Skeletal muscle tissue (tissue), 4 donors: ENCODE results near the gene GPLD1. TPM values are rescaled to one million over a fixed set of nuclear protein-coding genes. Genes with fewer than 3 reads are reported as not detected.
"Not testable (repeated sequence)": the region's sequence is repeated elsewhere in the genome, so short reads cannot be mapped to it uniquely, and the experiment has no call there.

Experiments
- H3K27ac ChIP-seq: one replicate; pipeline ENCODE4 v1.7.0; 2013; ENCODE audit warnings: mild to moderate bottlenecking, low read depth, low read length, inconsistent platforms
- H3K27me3 ChIP-seq, 3 donors: one replicate each; pipeline ENCODE4 v1.7.0; 2013; ENCODE audit warnings: low read length in 3 of 3; ENCODE audit not compliant: control insufficient read depth in 3 of 3, insufficient read depth in 3 of 3
- H3K36me3 ChIP-seq, 3 donors: one replicate each; pipeline ENCODE4 v1.7.0; 2013; ENCODE audit warnings: low read length in 3 of 3; ENCODE audit not compliant: control insufficient read depth in 3 of 3, insufficient read depth in 3 of 3
- H3K4me1 ChIP-seq, 3 donors: one replicate each; pipeline ENCODE4 v1.7.0; 2013; ENCODE audit warnings: low read length in 3 of 3, mild to moderate bottlenecking in 3 of 3; ENCODE audit not compliant: control insufficient read depth in 3 of 3, insufficient read depth in 3 of 3
- H3K4me3 ChIP-seq, 3 donors: one replicate each; pipeline ENCODE4 v1.7.0; 2013; ENCODE audit warnings: low read length in 3 of 3
- H3K9ac ChIP-seq, 3 donors: one replicate each; pipeline ENCODE4 v1.7.0; 2013; ENCODE audit warnings: low read length in 3 of 3, mild to moderate bottlenecking in 3 of 3, moderate library complexity in 2 of 3, low read depth in 1 of 3
- H3K9me3 ChIP-seq, 3 donors: one replicate each; pipeline ENCODE4 v1.7.0; 2013; ENCODE audit warnings: low read length in 3 of 3; ENCODE audit not compliant: control insufficient read depth in 3 of 3
- total RNA-seq: library from RNA; depleted of rRNA; stranded (reverse); fragments of >200 nt; gene quantifications from one replicate; pipeline ENCODE4 v1.2.3, GENCODE V29; 2014
- donor health status: Osteomylitis.

GPLD1 gene
- total RNA-seq, 1 donor from 2014 or later, result 2.6 TPM

DNA sequence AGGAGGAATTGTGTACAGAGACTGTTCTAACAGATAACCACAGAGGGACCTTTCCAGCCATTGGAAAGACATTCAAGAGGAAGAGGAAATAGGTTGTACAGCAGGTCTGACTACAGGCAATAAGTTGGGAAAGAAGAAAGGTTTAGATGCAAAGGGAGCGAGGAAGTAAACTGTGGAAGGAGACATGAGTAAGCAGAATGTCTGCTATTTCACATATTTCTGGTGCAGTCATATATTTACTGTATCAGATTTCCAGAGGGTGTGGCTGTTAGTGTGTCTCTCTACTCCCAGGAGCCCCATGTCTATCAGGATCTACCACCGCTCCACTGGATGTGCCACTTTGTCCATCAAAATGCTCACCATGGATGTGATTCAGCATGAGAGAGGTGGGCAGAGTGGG, 60.8 kb downstream of the GPLD1 start:
- Histone ChIP-seq H3K4me1 (no peaks in the 10 kb centered on the region), H3K9ac (no peak overlapping the region), H3K27ac (no peak overlapping the region), H3K9me3 (no peaks in the 10 kb centered on the region), H3K4me3 (no peak overlapping the region), H3K27me3 (no peaks in the 10 kb centered on the region), H3K36me3 (peaks cover 10 to 34% (median 27%) of the 10 kb centered on the region in 3 donors)

DNA sequence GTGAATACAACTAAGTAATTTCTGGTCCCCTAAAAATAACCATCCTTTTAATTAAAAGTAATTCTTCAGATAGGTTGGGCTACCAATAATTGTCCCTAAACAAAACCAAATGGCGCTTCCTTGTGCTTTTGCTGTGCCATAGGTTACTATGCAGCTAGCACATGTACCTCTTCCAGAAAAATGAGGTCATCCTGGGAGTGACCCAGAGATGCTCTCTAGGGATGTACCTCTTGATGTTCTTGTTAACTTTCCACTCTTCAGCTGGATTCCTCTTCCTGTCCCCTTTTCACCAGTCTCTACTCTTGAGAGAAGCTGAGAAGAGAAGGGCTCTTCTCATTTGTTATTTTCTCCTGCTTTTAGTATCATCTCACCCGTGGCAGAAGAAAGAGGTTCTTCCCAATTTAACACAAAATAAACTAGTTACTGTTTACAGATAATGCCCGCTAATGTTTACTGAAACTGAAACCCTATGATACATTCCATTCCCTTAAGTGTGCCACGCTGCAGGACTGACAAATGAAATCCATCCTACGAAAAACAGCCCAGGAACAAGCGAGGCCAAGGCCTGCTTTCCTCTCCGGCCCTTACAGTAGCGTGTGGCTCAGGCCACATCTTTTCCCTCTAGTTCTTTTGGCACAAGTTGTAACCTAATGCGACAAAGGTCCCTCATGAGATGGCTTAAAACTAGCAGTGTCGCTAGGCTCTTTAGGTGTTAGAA, 62.5 kb downstream of the GPLD1 start:
- H3K27me3 ChIP-seq, result no peaks in the 10 kb centered on the region

DNA sequence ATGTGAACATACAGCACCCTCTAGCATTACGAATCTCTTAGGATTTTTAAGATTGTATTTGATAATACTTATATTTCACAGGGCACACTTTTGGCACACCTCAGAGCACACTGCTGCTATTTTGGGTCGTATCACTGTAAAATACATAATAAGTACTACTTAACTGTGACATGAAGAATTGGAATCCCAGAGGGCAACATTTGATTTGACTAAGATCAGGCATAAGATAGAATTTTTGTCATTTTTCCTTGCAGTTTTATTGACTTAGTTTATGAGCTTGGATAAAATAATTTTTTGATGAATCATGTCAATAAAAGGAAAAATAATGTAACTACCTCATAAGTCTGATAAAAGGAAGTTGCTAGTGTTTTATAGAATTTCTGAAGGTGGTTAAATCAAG, 64.3 kb downstream of the GPLD1 start:
- no peak overlapping the region for H3K4me3 ChIP-seq
- H3K27me3 ChIP-seq, result no peaks in the 10 kb centered on the region
- H3K36me3 ChIP-seq, result peaks cover 22 to 61% (median 57%) of the 10 kb centered on the region in 3 donors
- no peak overlapping the region for H3K27ac ChIP-seq
- H3K4me1 ChIP-seq, result no peaks in the 10 kb centered on the region
- H3K9ac ChIP-seq, result no peak overlapping the region
- no peaks in the 10 kb centered on the region for H3K9me3 ChIP-seq

More for the DNA sequence above, 62.5 kb downstream of the GPLD1 start:
- no peaks in the 10 kb centered on the region for H3K9me3 ChIP-seq
- no peak overlapping the region for H3K4me3 ChIP-seq
- peaks cover 17 to 49% (median 44%) of the 10 kb centered on the region in 3 donors for H3K36me3 ChIP-seq
- H3K27ac ChIP-seq, result no peak overlapping the region
- H3K9ac ChIP-seq, result no peak overlapping the region
- no peaks in the 10 kb centered on the region for H3K4me1 ChIP-seq

DNA sequence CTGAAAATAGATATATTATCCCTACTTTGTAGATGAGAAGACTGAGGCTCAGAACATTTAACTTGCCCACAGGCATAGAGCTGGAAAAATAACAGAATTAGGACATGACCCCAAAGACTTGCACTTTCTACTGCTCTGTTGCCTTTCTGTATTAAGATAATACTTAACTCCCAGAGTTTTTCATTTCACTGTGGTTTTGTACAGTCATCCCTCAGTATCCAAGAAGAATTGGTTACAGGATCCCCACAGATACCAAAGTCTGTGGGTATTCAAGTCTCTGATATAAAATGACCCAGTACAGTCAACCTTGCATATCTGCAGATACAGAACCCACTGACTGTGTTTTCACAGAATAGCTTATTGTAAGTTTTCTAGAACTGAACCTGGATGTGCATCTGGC, 69.9 kb downstream of the GPLD1 start:
- H3K27ac ChIP-seq, result no peak overlapping the region

DNA sequence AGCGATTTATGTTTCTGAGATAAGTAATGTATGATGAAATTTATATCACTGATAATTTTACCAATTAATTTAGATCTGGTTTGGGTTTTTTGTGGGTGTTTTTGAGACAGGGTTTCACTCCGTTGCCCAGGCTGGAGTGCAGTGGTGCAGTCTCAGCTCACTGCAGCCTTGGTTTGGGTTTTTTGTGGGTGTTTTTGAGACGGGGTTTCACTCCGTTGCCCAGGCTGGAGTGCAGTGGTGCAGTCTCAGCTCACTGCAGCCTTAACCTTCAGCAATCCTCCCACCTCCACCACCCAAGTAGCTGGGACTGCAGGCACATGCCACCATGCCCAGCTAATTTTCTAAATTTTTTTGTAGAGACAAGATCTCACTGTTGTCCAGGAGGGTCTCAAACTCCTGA, 73.6 kb downstream of the GPLD1 start:
- Histone ChIP-seq H3K9me3 (no peaks in the 10 kb centered on the region), H3K36me3 (peaks cover 49 to 70% (median 64%) of the 10 kb centered on the region in 3 donors), H3K27ac (no peak overlapping the region), H3K4me3 (no peak overlapping the region), H3K9ac (no peak overlapping the region), H3K27me3 (no peaks in the 10 kb centered on the region), H3K4me1 (no peaks in the 10 kb centered on the region)

More for the DNA sequence above, 69.9 kb downstream of the GPLD1 start:
- Histone ChIP-seq H3K9me3 (no peaks in the 10 kb centered on the region), H3K4me3 (no peak overlapping the region), H3K9ac (no peak overlapping the region), H3K4me1 (no peaks in the 10 kb centered on the region), H3K36me3 (peaks cover 43 to 83% (median 82%) of the 10 kb centered on the region in 3 donors), H3K27me3 (no peaks in the 10 kb centered on the region)

DNA sequence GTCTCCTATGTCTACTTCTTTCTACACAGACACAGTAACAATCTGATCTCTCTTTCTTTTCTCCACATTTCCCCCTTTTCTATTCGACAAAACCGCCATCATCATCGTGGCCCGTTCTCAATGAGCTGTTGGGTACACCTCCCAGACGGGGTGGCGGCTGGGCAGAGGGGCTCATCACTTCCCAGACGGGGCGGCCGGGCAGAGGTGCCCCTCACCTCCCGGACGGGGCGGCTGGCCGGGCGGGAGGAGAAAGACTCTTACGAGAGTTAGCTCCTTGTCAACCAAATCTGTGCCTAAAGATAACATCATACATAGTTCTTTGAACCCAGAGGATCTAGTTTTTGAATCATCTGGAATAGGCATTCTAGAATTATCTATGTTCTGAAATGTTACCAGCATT, 74.8 kb downstream of the GPLD1 start:
- H3K27ac ChIP-seq, H3K9me3 ChIP-seq, H3K4me3 ChIP-seq, H3K9ac ChIP-seq, H3K4me1 ChIP-seq, H3K27me3 ChIP-seq: not testable (repeated sequence)
- H3K36me3 ChIP-seq, result peaks cover 38 to 65% (median 53%) of the 10 kb centered on the region in 3 donors

DNA sequence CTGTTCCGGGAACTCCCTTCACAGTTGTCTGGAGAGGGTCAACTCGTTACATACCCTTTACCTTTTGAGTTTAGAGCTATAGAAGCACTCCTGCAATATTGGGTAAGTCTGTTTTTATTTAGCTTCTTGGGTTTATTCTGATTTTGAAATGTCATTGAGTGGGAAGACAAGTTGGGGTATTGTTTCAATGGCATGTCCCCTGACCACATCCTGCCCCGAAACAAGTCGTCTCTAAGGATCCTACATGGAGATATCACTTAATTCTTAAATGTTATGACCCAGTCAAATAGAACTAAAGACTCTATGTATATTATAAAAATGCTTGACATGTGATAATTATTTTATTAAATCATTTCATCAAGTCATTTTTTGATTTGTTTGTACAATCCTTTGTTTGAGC, 77.1 kb downstream of the GPLD1 start:
- peaks cover 34 to 63% (median 53%) of the 10 kb centered on the region in 3 donors for H3K36me3 ChIP-seq
- H3K4me1 ChIP-seq, result no peaks in the 10 kb centered on the region

DNA sequence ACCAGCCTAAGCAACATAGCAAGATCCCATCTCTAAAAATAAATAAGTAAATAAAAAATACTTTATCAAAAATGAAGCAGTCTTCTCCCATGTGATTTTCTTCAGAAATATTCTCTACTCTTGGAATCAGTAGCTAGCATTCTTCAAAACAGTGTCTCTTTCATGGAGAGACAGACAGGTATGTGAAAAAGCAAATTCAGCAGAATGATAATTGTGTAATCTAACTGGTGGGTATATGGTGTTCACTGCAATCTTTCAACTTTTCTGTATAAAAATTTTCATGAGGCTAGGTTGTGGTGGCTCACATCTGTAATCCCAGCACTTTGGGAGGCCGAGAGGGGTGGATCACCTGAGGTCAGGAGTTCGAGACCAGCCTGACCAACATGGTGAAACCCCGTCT, 78.8 kb downstream of the GPLD1 start:
- H3K9ac ChIP-seq, result no peak overlapping the region
- H3K9me3 ChIP-seq, result no peaks in the 10 kb centered on the region
- no peak overlapping the region for H3K4me3 ChIP-seq
- H3K36me3 ChIP-seq, result peaks cover 22 to 54% (median 45%) of the 10 kb centered on the region in 3 donors
- H3K27ac ChIP-seq, result no peak overlapping the region
- no peaks in the 10 kb centered on the region for H3K27me3 ChIP-seq
- H3K4me1 ChIP-seq, result no peaks in the 10 kb centered on the region

More for the DNA sequence above, 77.1 kb downstream of the GPLD1 start:
- Histone ChIP-seq H3K9ac (no peak overlapping the region), H3K4me3 (no peak overlapping the region), H3K9me3 (no peaks in the 10 kb centered on the region), H3K27me3 (no peaks in the 10 kb centered on the region), H3K27ac (no peak overlapping the region)

DNA sequence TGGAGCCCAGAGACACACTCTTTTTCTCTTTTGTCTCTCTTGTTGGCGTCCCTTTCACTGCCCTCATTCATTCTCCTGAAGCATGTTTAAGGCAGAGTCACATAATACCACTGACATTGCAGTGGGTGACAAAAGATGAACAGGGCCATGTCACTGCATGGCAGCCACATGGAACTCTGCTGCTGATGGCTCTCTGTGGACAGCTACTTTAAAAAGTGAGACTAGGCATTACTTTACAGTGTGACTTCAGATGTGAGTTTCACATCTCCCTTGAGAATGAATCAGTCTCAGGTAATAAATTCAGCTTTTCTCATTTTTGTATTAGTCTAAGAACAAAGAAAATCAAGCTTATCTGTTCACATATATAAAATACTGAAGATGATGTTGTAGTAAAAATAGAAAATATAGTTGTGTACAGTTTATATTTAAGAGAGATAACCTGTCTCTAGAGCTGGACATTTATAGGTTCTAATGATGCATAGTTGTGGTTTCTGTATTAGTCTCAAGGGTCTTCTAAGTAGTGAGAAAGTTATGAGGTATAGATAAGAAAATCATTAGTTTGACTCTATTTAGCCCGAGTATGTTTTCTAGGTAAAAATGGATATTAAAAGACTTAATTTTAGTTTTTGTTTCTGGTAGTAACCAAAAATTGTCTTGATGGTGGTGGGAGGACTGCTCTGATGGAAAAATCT, 80.5 kb downstream of the GPLD1 start:
- Histone ChIP-seq H3K4me3 (no peak overlapping the region), H3K27me3 (no peaks in the 10 kb centered on the region), H3K9ac (no peak overlapping the region), H3K27ac (no peak overlapping the region), H3K9me3 (no peaks in the 10 kb centered on the region), H3K36me3 (peaks cover 22 to 50% (median 43%) of the 10 kb centered on the region in 3 donors), H3K4me1 (peaks cover 0 to 7% (median 3%) of the 10 kb centered on the region in 3 donors)

DNA sequence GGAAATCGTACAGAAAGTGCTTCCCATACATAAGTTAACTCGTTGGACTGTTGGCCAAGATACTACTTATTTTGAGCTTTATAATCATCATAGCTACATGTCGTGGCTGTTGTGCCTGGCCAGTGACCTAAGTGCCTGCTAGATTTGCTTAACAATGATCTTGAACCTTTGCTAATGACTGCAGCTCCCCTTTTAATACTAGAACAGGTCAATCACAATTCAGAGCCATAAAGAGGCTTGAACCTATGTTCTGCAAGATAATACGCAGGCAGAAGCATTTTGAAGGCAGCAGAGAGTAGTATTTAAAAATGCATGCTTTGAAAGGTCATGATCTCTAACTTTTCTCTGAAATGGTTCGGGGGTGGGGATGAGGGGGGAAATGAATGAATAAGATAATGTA, 84.1 kb downstream of the GPLD1 start:
- peaks cover 10 to 29% (median 26%) of the 10 kb centered on the region in 3 donors for H3K36me3 ChIP-seq
- H3K4me3 ChIP-seq, result no peak overlapping the region
- H3K4me1 ChIP-seq, result peaks cover 6 to 13% (median 10%) of the 10 kb centered on the region in 3 donors
- H3K27me3 ChIP-seq, result no peaks in the 10 kb centered on the region
- H3K9ac ChIP-seq, result no peak overlapping the region
- no peaks in the 10 kb centered on the region for H3K9me3 ChIP-seq
- no peak overlapping the region for H3K27ac ChIP-seq
